ENCODE results near the gene CCDC87.
A peak's percentile ranks its signal among the peaks of the same experiment; 100 is the strongest.
"Not testable (repeated sequence)": the region's sequence is repeated elsewhere in the genome, so short reads cannot be mapped to it uniquely, and the experiment has no call there.

Gene CCDC87

DNA sequence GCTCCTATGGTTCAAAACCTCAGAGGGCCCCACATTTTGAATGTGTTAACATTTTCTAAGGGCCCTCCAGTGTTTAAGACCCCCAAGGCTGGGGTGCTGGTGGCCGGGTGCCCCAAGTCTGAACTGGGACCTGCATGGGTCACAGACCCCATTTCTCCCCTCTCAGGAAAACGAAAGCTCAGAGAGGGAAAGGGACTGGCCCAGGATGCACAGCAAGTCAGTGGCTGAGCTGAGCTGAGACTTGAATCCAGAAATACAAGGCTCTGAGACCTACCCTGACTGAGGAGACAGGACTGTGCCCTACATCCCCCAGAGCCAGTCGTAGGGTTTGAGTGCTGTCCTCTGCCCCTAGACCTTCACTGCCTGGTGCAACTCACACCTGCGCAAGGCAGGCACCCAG lies 42.0 kb downstream of the CCDC87 start:
- no peak for DNase-seq

DNA sequence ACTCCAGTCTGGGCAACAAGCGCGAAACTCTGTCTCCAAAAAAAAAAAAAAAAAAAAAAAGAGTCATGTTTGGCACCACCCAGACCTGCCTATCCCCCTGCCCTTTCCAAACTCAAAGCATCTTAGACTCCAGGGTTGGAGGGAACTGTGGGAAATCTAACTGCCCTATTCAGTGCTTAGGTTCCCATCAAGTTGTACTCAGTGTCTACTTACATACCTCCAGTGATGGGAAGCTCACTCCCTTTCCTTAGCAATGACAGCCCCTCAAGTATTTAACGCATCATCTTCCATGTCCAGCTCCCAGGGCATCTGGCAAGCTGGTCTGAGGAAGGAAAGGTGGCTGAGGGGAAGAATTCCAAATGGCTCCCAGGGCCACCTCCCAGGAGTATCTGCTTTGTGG lies 43.2 kb downstream of the CCDC87 start:
- DNase-seq = no peak

DNA sequence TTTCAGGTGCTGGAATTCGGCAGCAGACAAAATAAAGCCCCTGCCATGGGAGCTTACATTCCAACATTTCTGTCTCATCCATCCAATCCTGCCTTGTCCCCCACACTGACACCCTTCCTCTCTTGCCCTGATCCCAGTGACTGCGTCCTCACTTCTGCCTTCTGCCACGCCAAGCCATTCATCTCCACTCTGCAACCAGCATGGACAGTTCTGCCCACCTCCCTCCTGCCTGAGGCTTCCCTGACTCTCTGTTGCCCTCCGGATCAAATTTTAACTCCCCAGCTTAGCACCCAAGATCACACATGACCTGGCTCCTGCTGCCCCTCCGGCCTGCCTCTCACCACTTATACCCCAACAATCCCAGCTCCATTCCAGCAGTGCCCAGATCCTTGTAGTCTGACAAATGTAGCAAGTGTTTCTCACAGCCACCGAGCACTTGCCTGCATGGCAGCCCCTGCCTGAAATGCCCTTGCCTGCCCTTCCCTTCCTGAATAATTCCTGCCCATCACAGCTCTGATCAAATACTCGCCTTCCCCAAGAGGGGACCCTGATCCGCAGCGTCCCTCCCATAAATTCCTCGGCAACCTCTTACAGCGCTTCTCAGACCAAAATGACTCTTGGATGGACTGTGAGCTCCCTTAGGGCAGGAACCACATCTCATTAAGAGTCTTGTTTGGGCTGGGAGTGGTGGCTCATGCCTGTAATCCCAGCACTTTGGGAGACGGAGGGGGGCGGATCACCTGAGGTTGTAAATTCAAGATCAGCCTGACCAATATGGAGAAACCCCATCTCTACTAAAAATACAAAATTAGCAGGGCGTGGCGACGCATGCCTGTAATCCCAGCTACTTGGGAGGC lies 43.9 kb downstream of the CCDC87 start:
- no peak for DNase-seq

DNA sequence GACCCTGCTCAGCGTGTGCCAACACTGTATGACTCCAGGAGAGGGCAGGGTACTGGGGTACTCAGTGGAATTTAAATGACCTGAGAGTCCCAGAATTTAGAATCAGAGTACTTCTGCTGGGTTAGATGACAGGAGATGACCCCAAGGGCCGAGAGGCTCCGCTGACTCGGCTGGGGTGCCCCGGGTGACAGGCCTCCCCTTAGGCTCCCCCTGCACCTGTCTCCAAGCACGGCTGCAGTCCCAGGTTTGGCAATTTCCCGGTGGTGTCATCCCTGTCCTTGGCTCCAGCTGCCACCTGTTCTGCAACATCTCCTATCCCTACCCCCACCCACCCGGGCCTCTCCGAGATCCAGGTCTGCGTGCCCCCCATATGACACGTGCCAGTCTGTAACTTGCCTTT lies 44.8 kb downstream of the CCDC87 start:
- no peak for DNase-seq

DNA sequence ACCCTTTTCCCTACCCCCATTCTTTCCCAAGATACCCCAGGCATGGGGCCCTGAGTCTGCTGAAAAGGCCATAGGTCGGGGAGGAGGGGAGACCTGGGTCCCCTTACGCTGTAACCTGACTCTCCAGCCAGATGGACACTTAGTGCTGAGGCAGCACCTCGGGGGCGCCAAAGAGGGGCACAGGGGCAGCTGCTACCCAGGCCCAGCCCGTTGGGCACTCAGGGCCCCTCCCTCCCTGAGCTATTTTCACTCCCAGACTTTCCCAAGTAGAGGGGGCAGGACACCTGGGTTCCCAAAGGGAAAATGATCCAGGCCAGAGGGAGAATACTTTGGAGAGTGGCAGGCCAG lies 45.2 kb downstream of the CCDC87 start:
- no peak for DNase-seq

DNA sequence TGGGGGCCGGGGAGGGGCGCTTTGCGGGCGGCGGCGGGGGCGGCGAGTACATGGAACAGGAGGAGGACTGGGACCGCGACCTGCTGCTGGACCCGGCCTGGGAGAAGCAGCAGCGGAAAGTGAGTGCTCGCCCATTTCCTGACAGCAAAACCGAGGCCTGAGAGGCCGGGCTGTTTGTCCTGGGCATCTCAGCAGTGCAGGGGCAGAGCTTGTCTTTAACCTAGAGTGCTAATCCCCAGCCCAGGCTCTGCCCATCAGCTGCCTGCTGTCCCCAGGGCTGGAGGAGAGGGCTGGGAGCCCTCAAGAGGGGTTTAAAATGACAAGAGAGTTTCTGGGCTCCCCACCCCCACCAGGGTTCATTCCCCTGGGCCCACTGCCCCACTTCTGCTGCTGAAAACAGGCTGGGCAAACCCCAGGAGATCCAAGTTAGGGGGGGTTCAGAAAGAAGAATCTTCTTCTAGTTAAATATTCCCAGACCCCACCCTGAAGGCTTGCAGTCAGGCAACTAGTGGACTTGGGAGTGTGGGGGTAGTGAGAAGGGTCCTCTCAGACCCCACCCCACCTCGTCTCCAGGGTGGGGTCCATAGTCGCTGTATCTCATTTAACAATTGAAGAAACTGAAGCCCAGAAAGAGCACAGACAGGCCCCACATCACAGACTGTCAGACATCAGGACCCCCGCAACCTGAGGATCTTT lies 45.7 kb downstream of the CCDC87 start:
- DNase-seq = no peak

DNA sequence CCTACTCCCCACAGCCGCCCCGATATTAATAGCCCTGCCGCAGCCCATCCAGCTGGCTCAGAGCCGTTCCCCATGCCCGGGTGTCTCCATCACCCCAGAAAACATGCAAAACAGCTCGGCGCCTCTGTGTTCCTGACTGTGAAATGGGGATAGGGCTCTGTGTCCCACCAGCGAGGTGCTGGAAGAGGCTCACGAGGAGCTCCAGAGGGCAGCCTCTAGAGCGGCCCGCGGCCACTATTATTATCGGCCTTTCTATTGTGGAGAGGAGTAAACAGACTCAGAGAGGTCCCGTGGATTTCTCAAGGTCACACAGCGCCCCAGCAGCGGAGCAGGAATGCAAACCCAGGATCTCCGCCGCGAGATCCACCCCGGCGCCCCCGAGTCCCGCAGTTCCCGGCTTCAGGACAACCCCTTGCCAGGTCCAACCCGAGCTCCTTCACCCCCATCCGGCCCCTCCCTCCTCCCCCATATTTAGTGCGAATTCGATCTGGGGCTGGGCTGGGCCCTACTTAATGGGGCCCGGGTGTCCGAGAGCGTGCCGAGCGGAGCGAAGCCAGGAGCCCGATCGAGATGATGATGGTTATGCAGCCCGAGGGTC lies 46.4 kb downstream of the CCDC87 start, which contains the start of gene ACTN3:
Gene ACTN3 (plus strand): TSS at position 536 of the 598 bp plus-strand sequence. CDS start 35 bp downstream, at position 571.
- DNase-seq = no peak

DNA sequence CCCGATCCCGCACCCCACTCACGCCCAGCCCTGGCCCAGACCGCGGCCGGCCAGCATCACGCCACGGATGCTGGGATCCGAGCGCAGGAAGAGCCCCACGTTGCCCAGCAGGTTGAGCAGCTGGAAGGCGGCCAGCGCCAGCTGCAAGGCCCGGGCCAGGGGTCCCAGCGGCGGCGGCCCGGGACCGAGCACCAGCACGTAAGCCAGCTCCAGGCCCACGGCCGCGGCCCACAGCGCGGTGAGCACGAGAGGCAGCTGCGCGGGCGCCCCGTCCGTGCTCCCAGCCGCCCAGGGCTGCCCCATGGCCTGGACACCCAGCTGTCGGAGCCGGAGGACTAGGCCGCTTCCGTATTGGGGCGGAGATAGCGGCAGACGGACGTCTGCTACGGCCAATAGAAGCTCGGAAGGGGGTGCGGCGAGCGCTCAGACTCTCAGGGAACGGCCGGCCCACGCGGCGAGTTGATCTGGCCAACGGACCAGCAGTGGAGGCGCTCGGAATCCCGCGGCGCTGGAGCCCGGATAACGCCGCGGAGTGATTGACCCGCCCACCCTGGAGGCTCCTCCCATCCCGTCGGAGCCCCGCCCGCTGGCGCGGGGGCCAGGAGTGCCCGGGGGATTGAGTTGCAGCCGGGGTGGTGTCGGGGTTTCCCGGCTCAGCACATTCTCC lies 47.0 kb downstream of the CCDC87 start, which contains the start of gene ZDHHC24:
Gene ZDHHC24 (minus strand): TSS at position 348 of the 667 bp plus-strand sequence. CDS start 45 bp downstream, at position 303.
- DNase-seq = peak; percentile 81

DNA sequence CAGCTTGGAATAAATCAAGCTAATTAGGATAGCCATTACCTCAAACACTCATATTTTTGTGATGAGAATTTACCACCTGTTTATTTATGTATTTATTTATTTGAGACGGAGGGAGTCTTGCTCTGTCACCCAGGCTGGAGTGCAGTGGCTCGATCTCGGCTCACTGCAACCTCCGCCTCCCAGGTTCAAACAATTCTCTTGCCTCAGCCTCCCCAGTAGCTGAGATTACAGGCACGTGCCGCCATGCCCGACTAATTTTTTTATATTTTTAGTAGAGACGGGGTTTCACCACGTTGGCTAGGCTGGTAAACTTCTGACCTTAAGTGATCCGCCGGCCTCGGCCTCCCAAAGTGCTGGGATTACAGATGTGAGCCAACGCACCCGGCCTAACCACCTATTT lies 47.9 kb downstream of the CCDC87 start:
- not testable (repeated sequence) for DNase-seq

DNA sequence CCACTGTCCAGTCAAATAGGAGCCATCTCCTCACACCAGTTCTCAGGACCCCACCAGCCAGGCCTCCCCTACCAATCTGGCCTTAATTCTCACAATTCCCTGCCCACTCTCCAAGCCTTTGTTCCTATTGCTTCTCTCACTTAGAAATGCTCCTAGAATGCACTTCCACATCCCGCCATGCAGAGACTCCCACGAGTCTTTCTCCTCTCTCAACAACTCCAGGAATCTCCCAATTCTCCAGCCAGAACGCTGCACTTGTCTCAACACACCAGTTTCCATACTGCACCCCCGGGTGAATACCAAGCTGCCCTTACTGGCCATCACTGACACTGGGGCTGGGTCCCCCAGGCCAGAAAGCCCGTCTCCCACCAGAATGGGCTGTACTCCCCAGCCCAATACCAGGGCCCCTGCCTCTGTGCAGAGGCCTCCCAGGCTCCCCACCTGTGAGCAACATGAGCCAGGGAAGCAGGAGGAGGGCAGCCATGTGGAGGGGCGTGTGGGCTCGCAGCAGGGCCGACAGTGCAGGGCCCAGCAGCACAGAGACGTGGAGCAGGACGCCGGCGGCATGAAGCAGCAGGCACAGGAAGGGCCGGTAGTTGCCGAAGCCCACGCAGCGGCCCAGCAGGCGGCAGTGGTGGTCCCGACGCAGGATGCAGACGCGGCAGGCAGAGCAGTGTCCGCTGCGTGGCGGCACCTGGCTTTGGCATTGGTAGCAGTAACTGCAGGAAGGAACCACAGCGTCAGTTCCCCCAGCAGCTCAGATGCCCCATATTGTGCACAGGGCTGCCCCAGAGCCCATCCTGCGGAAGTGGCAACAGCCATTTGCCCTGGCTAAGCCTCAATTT lies 49.4 kb downstream of the CCDC87 start:
- DNase-seq = peak; percentile 53

DNA sequence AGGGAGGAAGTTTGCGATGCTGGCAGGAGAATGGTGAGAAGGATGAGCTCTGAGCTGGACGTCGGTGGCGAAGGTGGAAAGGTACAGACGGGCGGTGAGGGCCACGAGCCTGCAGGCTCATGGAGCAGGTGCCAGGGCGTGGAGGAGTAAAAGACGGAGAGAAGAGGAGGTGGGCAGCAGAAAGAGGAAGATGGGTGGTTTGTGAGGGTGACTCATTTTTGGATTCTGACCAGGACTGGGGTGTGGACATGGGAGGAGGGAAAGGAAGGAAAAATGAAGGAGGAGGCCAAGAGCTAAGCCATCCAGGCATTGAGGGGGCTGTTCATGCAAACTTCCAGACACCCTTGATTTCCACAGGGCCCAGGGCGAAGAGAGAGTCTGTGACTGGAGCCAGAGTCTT lies 50.5 kb downstream of the CCDC87 start:
- no peak for DNase-seq

DNA sequence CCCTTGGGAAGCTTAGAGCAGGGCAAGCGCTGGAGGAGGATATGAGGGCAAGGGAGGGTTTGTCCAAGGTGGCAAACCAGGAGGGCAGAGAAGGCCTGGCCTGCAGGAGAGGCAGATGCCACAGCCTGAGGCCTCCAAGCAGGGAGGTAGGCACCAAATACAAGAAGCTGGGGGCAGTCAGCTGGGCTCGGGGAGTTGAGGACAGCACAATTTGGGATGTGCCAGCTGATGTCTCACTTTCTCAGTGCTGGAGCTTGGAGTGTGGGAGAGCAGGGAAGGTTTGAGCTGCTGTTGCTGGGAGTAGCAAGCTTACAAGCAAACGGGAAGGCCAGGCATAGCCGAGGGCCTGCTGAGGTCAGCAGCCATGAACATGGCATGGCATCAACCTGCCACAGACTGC lies 51.0 kb downstream of the CCDC87 start:
- no peak for DNase-seq

DNA sequence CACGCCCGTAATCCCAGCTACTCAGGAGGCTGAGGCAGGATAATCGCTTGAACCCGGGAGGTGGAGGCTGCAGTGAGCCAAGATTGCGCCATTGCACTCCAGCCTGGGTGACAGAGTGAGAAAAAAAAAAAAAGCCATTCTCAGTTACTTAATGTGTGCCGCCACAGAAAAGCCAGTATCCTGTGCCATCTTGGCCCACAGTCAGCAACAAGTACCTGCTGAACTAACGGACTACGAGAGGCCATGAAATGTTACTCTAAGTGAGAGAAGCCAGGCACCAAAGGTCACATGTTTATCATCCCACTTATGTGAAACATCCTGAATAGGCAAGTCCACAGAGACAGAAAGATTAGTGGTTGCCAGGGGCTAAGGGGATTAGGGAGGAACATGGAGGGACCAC lies 52.3 kb downstream of the CCDC87 start:
- DNase-seq = not testable (repeated sequence)

Data from activated CD8-positive, alpha-beta memory T cell treated with anti-CD3 and anti-CD28 coated beads, Interleukin-2, amount 50 U/mL, for 4 hours (primary cell).